ENCODE data around the gene PTPRM.
A peak's percentile ranks its signal among the peaks of the same experiment; 100 is the strongest.

Gene PTPRM

GRCh38 chr18:8401606-8402005 is 834.5 kb downstream of the PTPRM start:
- no peak for DNase-seq (ENCODE audit: low read depth in 2 of 3, low spot score in 2 of 3)

- no peak for DNase-seq (ENCODE audit: low read depth in 2 of 3, low spot score in 2 of 3)
These were observed 835.1 kb downstream of the PTPRM start for GRCh38 chr18:8402237-8402636.

- DNase-seq (ENCODE audit: low read depth in 2 of 3, low spot score in 2 of 3): no peak
These were observed 836.6 kb downstream of the PTPRM start for GRCh38 chr18:8403713-8404112.

- DNase-seq (ENCODE audit: low read depth in 2 of 3, low spot score in 2 of 3): no peak
These were observed 839.2 kb downstream of the PTPRM start for GRCh38 chr18:8406186-8406867.

- no peak for DNase-seq (ENCODE audit: low read depth in 2 of 3, low spot score in 2 of 3)
These were observed 839.7 kb downstream of the PTPRM start for GRCh38 chr18:8406868-8407250.

GRCh38 chr18:8409151-8409550 is 842.0 kb downstream of the PTPRM start:
- no peak for DNase-seq (ENCODE audit: low read depth in 2 of 3, low spot score in 2 of 3)

GRCh38 chr18:8411492-8411891 is 844.4 kb downstream of the PTPRM start:
- no peak for DNase-seq (ENCODE audit: low read depth in 2 of 3, low spot score in 2 of 3)

- DNase-seq (ENCODE audit: low read depth in 2 of 3, low spot score in 2 of 3): no peak
These were observed 845.0 kb downstream of the PTPRM start for GRCh38 chr18:8412117-8412516.

GRCh38 chr18:8413189-8413588 is 846.1 kb downstream of the PTPRM start:
- no peak for DNase-seq (ENCODE audit: low read depth in 2 of 3, low spot score in 2 of 3)

- no peak for DNase-seq (ENCODE audit: low read depth in 2 of 3, low spot score in 2 of 3)
These were observed 846.6 kb downstream of the PTPRM start for GRCh38 chr18:8413751-8414150.

GRCh38 chr18:8416212-8417019 is 849.3 kb downstream of the PTPRM start:
- no peak for DNase-seq (ENCODE audit: low read depth in 2 of 3, low spot score in 2 of 3)

GRCh38 chr18:8422391-8422790 is 855.3 kb downstream of the PTPRM start:
- no peak for DNase-seq (ENCODE audit: low read depth in 2 of 3, low spot score in 2 of 3)

- DNase-seq (ENCODE audit: low read depth in 2 of 3, low spot score in 2 of 3): no peak
These were observed 856.0 kb downstream of the PTPRM start for GRCh38 chr18:8423051-8423557.

- DNase-seq (ENCODE audit: low read depth in 2 of 3, low spot score in 2 of 3): no peak
These were observed 857.4 kb downstream of the PTPRM start for GRCh38 chr18:8424481-8424880.

GRCh38 chr18:8424917-8425725 is 858.0 kb downstream of the PTPRM start:
- DNase-seq (ENCODE audit: low read depth in 2 of 3, low spot score in 2 of 3): no peak

GRCh38 chr18:8426401-8426800 is 859.3 kb downstream of the PTPRM start:
- DNase-seq (ENCODE audit: low read depth in 2 of 3, low spot score in 2 of 3): peak in 1 of 3 experiments; percentile 5

GRCh38 chr18:8427339-8427738 is 860.2 kb downstream of the PTPRM start:
- no peak for DNase-seq (ENCODE audit: low read depth in 2 of 3, low spot score in 2 of 3)

- DNase-seq (ENCODE audit: low read depth in 2 of 3, low spot score in 2 of 3): no peak
These were observed 861.8 kb downstream of the PTPRM start for GRCh38 chr18:8428951-8429350.

GRCh38 chr18:8431036-8431435 is 863.9 kb downstream of the PTPRM start:
- no peak for DNase-seq (ENCODE audit: low read depth in 2 of 3, low spot score in 2 of 3)

GRCh38 chr18:8433323-8433722 is 866.2 kb downstream of the PTPRM start:
- DNase-seq (ENCODE audit: low read depth in 2 of 3, low spot score in 2 of 3): no peak

GRCh38 chr18:8433771-8434170 is 866.7 kb downstream of the PTPRM start:
- DNase-seq (ENCODE audit: low read depth in 2 of 3, low spot score in 2 of 3): no peak

- no peak for DNase-seq (ENCODE audit: low read depth in 2 of 3, low spot score in 2 of 3)
These were observed 868.3 kb downstream of the PTPRM start for GRCh38 chr18:8435376-8435775.

Data from activated CD8-positive, alpha-beta memory T cell treated with anti-CD3 and anti-CD28 coated beads for 48 hours (primary cell).